Activated CD8-positive, alpha-beta T cell treated with anti-CD3 and anti-CD28 coated beads, Interleukin-2, amount 10 ng/mL, durations not matched to agents 7 days and 5 days (primary cell): ENCODE measurements around the gene MX1. TPM values are rescaled to one million over a fixed set of nuclear protein-coding genes. Genes with fewer than 3 reads are reported as not detected.

ENCODE experiments used
- ATAC-seq: fragments of 150-1000 bp; cut with Tn5 transposase; one replicate; pipeline ENCODE4 v1.10.0; 2021; ENCODE audit warnings: moderate library complexity
- CTCF ChIA-PET: fragments of 350-600 bp; sonication (Branson Sonifier 250); formaldehyde crosslinking; loops from one replicate; lab custom pipeline; 2021; ENCODE audit warnings: antibody characterized with exemption; lab: Charles Lee
- POLR2A ChIA-PET: fragments of 350-600 bp; sonication (Branson Sonifier 250); formaldehyde crosslinking; loops from one replicate; lab custom pipeline; 2021; ENCODE audit warnings: antibody characterized with exemption; lab: Charles Lee
- DNase-seq: peaks from one replicate; pipeline ENCODE4 v3.0.0-alpha.2; 2020
- H3K27ac Mint-ChIP-seq: one replicate; pipeline ENCODE4 v1.8.0; 2021; ENCODE audit warnings: mild to moderate bottlenecking, mixed read lengths
- H3K27me3 Mint-ChIP-seq: one replicate; pipeline ENCODE4 v1.8.0; 2021; ENCODE audit warnings: low read depth, mixed read lengths
- H3K36me3 Mint-ChIP-seq: one replicate; pipeline ENCODE4 v1.8.0; 2021; ENCODE audit warnings: low read depth, mixed read lengths
- H3K4me1 Mint-ChIP-seq: one replicate; pipeline ENCODE4 v1.8.0; 2021; ENCODE audit warnings: low read depth, mixed read lengths
- H3K4me3 Mint-ChIP-seq: one replicate; pipeline ENCODE4 v1.8.0; 2021; ENCODE audit warnings: mild to moderate bottlenecking, mixed read lengths
- H3K9me3 Mint-ChIP-seq: one replicate; pipeline ENCODE4 v1.8.0; 2022; ENCODE audit warnings: mixed read lengths; ENCODE audit not compliant: insufficient read depth
- total RNA-seq, 2 experiments: library from RNA; stranded (reverse); gene quantifications; one replicate each; pipeline ENCODE4 v1.2.3, GENCODE V29; 2021

MX1 gene
- total RNA-seq, 2 experiments from 2014 or later = 563 to 584 TPM

- DNase-seq (no peak), ATAC-seq (no peak)
- CTCF ChIA-PET = interaction anchor here (1.0 to 3.4 kb wide), 3 partner anchors 9 to 166 kb away, joined by 3 to 14 read pairs (median 3); no protein-coding TSS in a partner anchor
- POLR2A ChIA-PET = interaction anchor here (0.7 to 1.9 kb wide), 5 partner anchors 9 to 81 kb away, joined by 3 to 6 read pairs (median 4); no protein-coding TSS in a partner anchor
- Mint-ChIP-seq H3K4me1 (peaks cover 22% of the 10 kb centered on the region), H3K4me3 (no peak overlapping the region), H3K27me3 (no peaks in the 10 kb centered on the region), H3K27ac (no peak overlapping the region), H3K36me3 (peaks cover 92% of the 10 kb centered on the region), H3K9me3 (no peaks in the 10 kb centered on the region)
These were observed 23.6 kb downstream of the MX1 start for GRCh38 chr21:41449613-41450012.

DNA sequence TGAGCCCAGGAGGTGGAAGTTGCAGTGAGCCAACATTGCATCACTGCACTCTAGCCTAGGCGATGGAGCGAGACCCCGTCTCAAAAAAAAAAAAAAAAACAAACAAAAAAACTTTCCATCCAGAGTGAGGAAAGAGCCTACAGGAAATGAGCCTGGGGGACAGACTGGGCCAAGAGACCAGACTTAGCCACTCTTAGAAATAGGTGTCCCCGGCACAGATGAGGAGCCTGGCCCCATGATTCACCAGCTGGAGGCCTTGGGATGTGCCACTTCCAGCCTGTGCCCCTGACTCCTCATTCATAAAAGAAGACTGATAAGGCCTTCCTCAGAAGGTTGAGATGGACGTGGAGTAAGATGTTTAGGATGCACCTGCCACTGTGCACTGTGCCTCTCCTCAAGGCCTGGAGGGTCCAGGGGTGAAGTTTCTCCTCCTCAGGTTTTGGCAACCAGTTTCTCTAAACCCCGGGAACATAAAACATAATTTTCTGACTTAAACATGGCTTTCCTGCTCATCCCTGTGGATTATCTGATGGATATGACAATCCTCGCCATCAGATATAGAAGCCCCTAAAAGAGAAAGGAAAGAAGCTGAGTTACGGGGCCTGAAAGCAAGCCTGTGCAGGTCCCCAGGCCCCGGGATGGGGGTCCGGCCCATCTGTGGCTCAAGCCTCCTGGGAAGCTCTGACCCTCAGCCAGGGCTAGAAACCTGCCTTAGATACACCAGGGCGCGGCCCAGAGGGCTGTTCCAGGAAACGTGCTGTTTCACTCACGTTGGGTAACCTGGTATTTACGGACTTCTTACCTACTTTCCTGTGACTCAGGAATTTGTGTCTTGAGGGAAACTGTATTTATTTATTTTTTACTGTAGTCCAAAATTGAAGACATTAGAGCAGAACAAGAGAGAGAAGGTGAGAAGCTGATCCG, 26.0 kb downstream of the MX1 start:
- Mint-ChIP-seq H3K27me3 (no peaks in the 10 kb centered on the region), H3K36me3 (peaks cover 88% of the 10 kb centered on the region), H3K4me1 (peaks cover 26% of the 10 kb centered on the region), H3K4me3 (no peak overlapping the region), H3K9me3 (no peaks in the 10 kb centered on the region), H3K27ac (peak overlapping the region; percentile 55)
- ChIA-PET POLR2A (interaction anchor here (0.5 to 1.7 kb wide), 4 partner anchors 8 to 76 kb away, joined by 3 to 8 read pairs (median 6); partner anchors contain the start of gene MX1), CTCF (interaction anchor here (3.4 kb wide), 1 partner anchor 168 kb away, joined by 14 read pairs; no protein-coding TSS in a partner anchor)
- ATAC-seq (no peak), DNase-seq (no peak)

- ChIA-PET POLR2A (interaction anchor here (0.6 to 1.7 kb wide), 5 partner anchors 10 to 28 kb away, joined by 3 to 8 read pairs (median 4); partner anchors contain the start of gene MX1), CTCF (no interaction called here)
- DNase-seq = no peak
- Mint-ChIP-seq H3K27ac (peak overlapping the region; percentile 66), H3K4me1 (peaks cover 27% of the 10 kb centered on the region), H3K27me3 (no peaks in the 10 kb centered on the region), H3K36me3 (peaks cover 89% of the 10 kb centered on the region), H3K4me3 (no peak overlapping the region), H3K9me3 (no peaks in the 10 kb centered on the region)
- ATAC-seq = no peak
These were observed 27.2 kb downstream of the MX1 start for GRCh38 chr21:41453198-41453597.

- CTCF ChIA-PET = interaction anchor here (0.7 kb wide), 1 partner anchor 42 kb away, joined by 3 read pairs; no protein-coding TSS in a partner anchor
- ATAC-seq (no peak), DNase-seq (no peak)
- peaks cover 91% of the 10 kb centered on the region for H3K36me3 Mint-ChIP-seq
- no peak overlapping the region for H3K4me3 Mint-ChIP-seq
- H3K4me1 Mint-ChIP-seq = peaks cover 31% of the 10 kb centered on the region
- POLR2A ChIA-PET = interaction anchor here (0.6 to 1.7 kb wide), 3 partner anchors 10 to 80 kb away, joined by 6 to 8 read pairs (median 7); partner anchors contain the start of gene MX1
- H3K27ac Mint-ChIP-seq = peak overlapping the region; percentile 27
- H3K9me3 Mint-ChIP-seq = no peaks in the 10 kb centered on the region
- H3K27me3 Mint-ChIP-seq = no peaks in the 10 kb centered on the region
These were observed 27.7 kb downstream of the MX1 start for GRCh38 chr21:41453761-41454160.

- Mint-ChIP-seq H3K4me1 (peaks cover 38% of the 10 kb centered on the region), H3K27ac (peak overlapping the region; percentile 8), H3K27me3 (no peaks in the 10 kb centered on the region), H3K36me3 (peaks cover 88% of the 10 kb centered on the region), H3K9me3 (no peaks in the 10 kb centered on the region), H3K4me3 (no peak overlapping the region)
- ATAC-seq (no peak), DNase-seq (no peak)
- CTCF ChIA-PET = interaction anchor here (1.1 to 3.0 kb wide), 2 partner anchors 175 to 336 kb away, joined by 3 to 32 read pairs; no protein-coding TSS in a partner anchor
- POLR2A ChIA-PET = no interaction called here
These were observed 32.1 kb downstream of the MX1 start for GRCh38 chr21:41458121-41458520.

DNA sequence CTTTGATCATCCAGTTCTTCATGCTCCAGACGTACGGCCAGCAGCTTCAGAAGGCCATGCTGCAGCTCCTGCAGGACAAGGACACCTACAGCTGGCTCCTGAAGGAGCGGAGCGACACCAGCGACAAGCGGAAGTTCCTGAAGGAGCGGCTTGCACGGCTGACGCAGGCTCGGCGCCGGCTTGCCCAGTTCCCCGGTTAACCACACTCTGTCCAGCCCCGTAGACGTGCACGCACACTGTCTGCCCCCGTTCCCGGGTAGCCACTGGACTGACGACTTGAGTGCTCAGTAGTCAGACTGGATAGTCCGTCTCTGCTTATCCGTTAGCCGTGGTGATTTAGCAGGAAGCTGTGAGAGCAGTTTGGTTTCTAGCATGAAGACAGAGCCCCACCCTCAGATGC, 32.5 kb downstream of the MX1 start:
- ChIA-PET POLR2A (interaction anchor here (0.9 to 1.2 kb wide), 2 partner anchors 10 kb away, joined by 3 read pairs; no protein-coding TSS in a partner anchor), CTCF (interaction anchor here (1.0 to 3.0 kb wide), 4 partner anchors 8 to 336 kb away, joined by 3 to 32 read pairs (median 4); no protein-coding TSS in a partner anchor)
- Mint-ChIP-seq H3K4me3 (no peak overlapping the region), H3K36me3 (peaks cover 87% of the 10 kb centered on the region), H3K4me1 (peaks cover 38% of the 10 kb centered on the region), H3K27me3 (no peaks in the 10 kb centered on the region), H3K9me3 (no peaks in the 10 kb centered on the region), H3K27ac (no peak overlapping the region)
- DNase-seq (no peak), ATAC-seq (no peak)

- CTCF ChIA-PET = interaction anchor here (0.7 to 3.0 kb wide), 3 partner anchors 10 to 177 kb away, joined by 3 to 32 read pairs (median 3); no protein-coding TSS in a partner anchor
- POLR2A ChIA-PET = interaction anchor here (0.7 to 1.3 kb wide), 4 partner anchors 22 to 97 kb away, joined by 3 read pairs; partner anchors contain the start of gene MX1
- no peak for DNase-seq
- peaks cover 88% of the 10 kb centered on the region for H3K36me3 Mint-ChIP-seq
- peak overlapping the region; percentile 31 for H3K27ac Mint-ChIP-seq
- no peaks in the 10 kb centered on the region for H3K27me3 Mint-ChIP-seq
- H3K9me3 Mint-ChIP-seq = no peaks in the 10 kb centered on the region
- ATAC-seq = peak; percentile 33
- no peak overlapping the region for H3K4me3 Mint-ChIP-seq
- peaks cover 37% of the 10 kb centered on the region for H3K4me1 Mint-ChIP-seq
These were observed 34.0 kb downstream of the MX1 start for GRCh38 chr21:41459884-41460534.

DNA sequence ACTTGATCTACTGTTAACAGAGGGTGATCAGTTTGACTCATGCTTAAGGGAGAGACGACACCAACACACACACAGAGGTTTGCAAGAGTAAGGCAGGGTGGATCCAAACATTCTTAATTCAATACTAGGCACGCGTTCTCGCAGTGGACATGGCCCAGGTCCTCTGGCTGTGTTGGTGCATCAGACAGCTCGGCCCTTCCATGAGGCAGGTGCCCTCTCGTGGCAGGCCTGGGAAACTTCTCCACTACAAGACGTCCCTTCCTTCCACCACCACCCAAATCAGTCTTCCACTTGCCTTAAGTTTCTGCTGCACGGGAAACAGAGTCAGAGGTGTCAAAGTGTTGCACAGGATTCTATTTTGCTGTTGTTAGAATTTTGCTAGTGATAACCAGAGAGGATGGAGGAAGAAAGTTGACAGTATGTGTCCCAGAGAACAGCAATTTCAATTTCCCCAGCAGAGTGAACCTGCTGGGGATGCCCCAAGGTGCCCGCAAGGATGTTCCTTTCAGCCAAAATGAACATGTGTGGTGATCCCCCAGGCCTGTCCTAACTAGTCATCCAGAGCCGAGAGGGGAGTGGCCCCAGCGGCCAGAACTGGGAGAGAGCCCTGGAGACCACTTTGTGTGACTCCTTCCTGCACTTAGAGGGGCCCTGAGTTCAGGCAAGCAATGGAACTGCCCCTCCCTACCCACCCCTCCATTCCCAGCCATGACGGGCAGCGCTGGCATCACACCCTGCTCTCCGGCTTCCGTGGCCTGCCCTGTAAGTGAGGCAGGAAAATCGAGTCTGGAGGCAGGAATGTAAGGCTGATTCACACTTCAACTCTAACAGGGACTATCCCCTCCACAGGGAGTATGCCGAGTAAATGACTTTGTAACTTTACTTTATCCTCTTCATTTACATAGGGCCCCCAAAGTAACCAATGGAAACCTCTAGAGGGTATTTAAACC, 34.8 kb downstream of the MX1 start:
- no peak overlapping the region for H3K4me3 Mint-ChIP-seq
- H3K27ac Mint-ChIP-seq = peak overlapping the region; percentile 31
- no peaks in the 10 kb centered on the region for H3K9me3 Mint-ChIP-seq
- ATAC-seq (peak; percentile 64), DNase-seq (peak; percentile 67)
- peaks cover 32% of the 10 kb centered on the region for H3K4me1 Mint-ChIP-seq
- H3K27me3 Mint-ChIP-seq = no peaks in the 10 kb centered on the region
- H3K36me3 Mint-ChIP-seq = peaks cover 80% of the 10 kb centered on the region
- ChIA-PET CTCF (interaction anchor here (0.7 to 3.0 kb wide), 3 partner anchors 11 to 178 kb away, joined by 3 to 32 read pairs (median 3); no protein-coding TSS in a partner anchor), POLR2A (interaction anchor here (0.9 to 1.3 kb wide), 3 partner anchors 21 to 98 kb away, joined by 3 read pairs; partner anchors contain the start of gene MX1)

- no peak for ATAC-seq
These were observed 39.2 kb downstream of the MX1 start for GRCh38 chr21:41465176-41465781.

More at GRCh38 chr21:41465176-41465781, 39.2 kb downstream of the MX1 start:
- ChIA-PET CTCF (interaction anchor here (1.3 kb wide), 2 partner anchors 182 kb away, joined by 3 to 6 read pairs; no protein-coding TSS in a partner anchor), POLR2A (interaction anchor here (0.6 kb wide), 1 partner anchor 182 kb away, joined by 4 read pairs; no protein-coding TSS in a partner anchor)
- Mint-ChIP-seq H3K27ac (no peak overlapping the region), H3K9me3 (no peaks in the 10 kb centered on the region), H3K4me3 (no peak overlapping the region), H3K4me1 (peaks cover 20% of the 10 kb centered on the region), H3K27me3 (peaks cover 10% of the 10 kb centered on the region), H3K36me3 (peaks cover 38% of the 10 kb centered on the region)
- DNase-seq = no peak
